Measurements from ENCODE around the gene TPRX1. TPM values are rescaled to one million over a fixed set of nuclear protein-coding genes. Genes with fewer than 3 reads are reported as not detected.
"Not testable (repeated sequence)": the region's sequence is repeated elsewhere in the genome, so short reads cannot be mapped to it uniquely, and the experiment has no call there.

The TPRX1 gene
- total and polyA plus RNA-seq, 2 experiments from 2014 or later: not detected

GRCh38 chr19:47806435-47806834, 2.1 kb upstream of the TPRX1 start:
- H3K9me2 ChIP-seq (ENCODE audit: insufficient read depth): no peaks in the 10 kb centered on the region
- no peaks in the 10 kb centered on the region for H3F3A ChIP-seq (ENCODE audit: insufficient read depth)
- H3K4me1 ChIP-seq (ENCODE audit: insufficient read depth): no peaks in the 10 kb centered on the region
- no peaks in the 10 kb centered on the region for H3K79me2 ChIP-seq (ENCODE audit: insufficient read depth)
- H3K9ac ChIP-seq: no peak overlapping the region
- H4K20me1 ChIP-seq (ENCODE audit: insufficient read depth): no peaks in the 10 kb centered on the region
- 64% methylated on average over 6 of the region's 6 CpGs for WGBS, 2 experiments (ENCODE audit: low coverage in 1 of 2, low lambda C conversion rate in 2 of 2, missing lambda C conversion rate in 2 of 2)
- in situ Hi-C loops (cut with MboI): no loop called here
- no peak for TF ChIP-seq EZH2 (IDR thresholded peaks at IDR 0.05; ENCODE audit: insufficient read depth, poor library complexity, severe bottlenecking)
- no peaks in the 10 kb centered on the region for H3K36me3 ChIP-seq (ENCODE audit: low read depth)
- no peak overlapping the region for H3K4me3 ChIP-seq
- no peaks in the 10 kb centered on the region for H3K9me3 ChIP-seq (ENCODE audit: low read depth)
- no peaks in the 10 kb centered on the region for H3K27me3 ChIP-seq (replicated peaks; ENCODE audit: insufficient read depth)
- no peak for DNase-seq
- H2AFZ ChIP-seq: no peak overlapping the region
- no peak overlapping the region for H3K27ac ChIP-seq
- no peak overlapping the region for H3K4me2 ChIP-seq (ENCODE audit: unreplicated experiment)

DNA sequence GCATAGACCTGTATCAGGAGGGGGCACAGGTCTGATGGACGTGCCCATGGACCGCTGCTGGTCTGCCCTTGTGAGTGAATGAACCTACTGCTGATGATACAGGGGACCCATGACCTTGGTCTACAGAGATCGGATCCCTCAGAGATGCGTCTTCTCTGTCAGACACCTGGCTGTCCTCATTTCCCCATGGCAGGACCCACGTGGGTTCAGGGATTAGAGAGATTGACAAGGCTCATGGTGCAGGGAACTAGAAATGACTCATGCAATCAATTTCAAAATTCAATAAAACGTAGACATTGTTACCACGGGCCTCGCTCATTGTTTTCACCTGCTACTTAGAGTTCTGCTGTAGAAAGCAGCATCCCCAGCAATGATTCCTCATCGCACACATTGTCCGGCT, 962 bp upstream of the TPRX1 start:
- no peaks in the 10 kb centered on the region for H3F3A ChIP-seq (ENCODE audit: insufficient read depth)

GRCh38 chr19:47803671-47804070, 680 bp downstream of the TPRX1 start:
- H3K4me2 ChIP-seq (ENCODE audit: unreplicated experiment); H3K9me2 ChIP-seq (ENCODE audit: insufficient read depth); H4K20me1 ChIP-seq (ENCODE audit: insufficient read depth); H3K4me3 ChIP-seq; H3K27me3 ChIP-seq (replicated peaks; ENCODE audit: insufficient read depth); in situ Hi-C loops (cut with MboI); H3K9ac ChIP-seq; H2AFZ ChIP-seq; H3K27ac ChIP-seq; H3K4me1 ChIP-seq (ENCODE audit: insufficient read depth); H3K9me3 ChIP-seq (ENCODE audit: low read depth); H3K36me3 ChIP-seq (ENCODE audit: low read depth); H3F3A ChIP-seq (ENCODE audit: insufficient read depth); H3K79me2 ChIP-seq (ENCODE audit: insufficient read depth); DNase-seq: not testable (repeated sequence)
- WGBS, 2 experiments (ENCODE audit: low coverage in 1 of 2, low lambda C conversion rate in 2 of 2, missing lambda C conversion rate in 2 of 2): 100% methylated on average over 5 of the region's 12 CpGs; no CpG with 5 or more reads in 1 of the 2 experiments

More for the DNA sequence above, 962 bp upstream of the TPRX1 start:
- H3K9me2 ChIP-seq (ENCODE audit: insufficient read depth): no peaks in the 10 kb centered on the region
- WGBS, 2 experiments (ENCODE audit: low coverage in 1 of 2, low lambda C conversion rate in 2 of 2, missing lambda C conversion rate in 2 of 2): 66 to 72% methylated on average over 10 of the region's 10 CpGs
- no peak overlapping the region for H3K27ac ChIP-seq
- H3K4me2 ChIP-seq (ENCODE audit: unreplicated experiment): no peak overlapping the region
- H3K9me3 ChIP-seq (ENCODE audit: low read depth): no peaks in the 10 kb centered on the region
- H3K4me3 ChIP-seq: no peak overlapping the region
- no peak for DNase-seq
- no peaks in the 10 kb centered on the region for H4K20me1 ChIP-seq (ENCODE audit: insufficient read depth)
- no peak for TF ChIP-seq EZH2phosphoT487 (IDR thresholded peaks at IDR 0.05; ENCODE audit: insufficient read depth, low read depth)
- TF ChIP-seq EZH2 (IDR thresholded peaks at IDR 0.05; ENCODE audit: insufficient read depth, poor library complexity, severe bottlenecking): no peak
- no peaks in the 10 kb centered on the region for H3K27me3 ChIP-seq (replicated peaks; ENCODE audit: insufficient read depth)
- no peaks in the 10 kb centered on the region for H3K79me2 ChIP-seq (ENCODE audit: insufficient read depth)
- in situ Hi-C loops (cut with MboI): no loop called here
- no peak overlapping the region for H2AFZ ChIP-seq
- no peaks in the 10 kb centered on the region for H3K4me1 ChIP-seq (ENCODE audit: insufficient read depth)
- H3K36me3 ChIP-seq (ENCODE audit: low read depth): no peaks in the 10 kb centered on the region
- H3K9ac ChIP-seq: no peak overlapping the region

DNA sequence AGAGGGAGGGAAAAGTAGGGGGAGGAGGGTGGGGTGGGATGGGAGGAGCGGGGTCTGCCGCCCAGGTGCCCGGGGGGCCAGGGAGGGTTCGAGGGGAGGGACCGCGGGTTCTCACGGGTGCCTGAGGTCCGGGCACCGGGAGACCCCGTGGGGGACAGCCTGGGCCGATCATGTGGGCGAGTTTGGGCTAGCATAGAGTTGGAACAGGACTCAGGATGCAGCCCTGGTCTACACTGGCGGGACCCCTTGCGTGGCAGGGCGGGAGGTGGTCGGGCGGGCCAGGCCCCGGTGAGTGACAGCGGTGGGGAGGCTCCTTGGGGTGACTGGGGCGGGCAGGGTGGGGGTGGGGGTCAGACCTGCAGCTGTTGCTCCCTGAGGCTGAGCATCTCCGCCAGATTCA, 1.2 kb downstream of the TPRX1 start:
- H3K4me1 ChIP-seq (ENCODE audit: insufficient read depth); H2AFZ ChIP-seq; DNase-seq; H3K9me3 ChIP-seq (ENCODE audit: low read depth); in situ Hi-C loops (cut with MboI); H3F3A ChIP-seq (ENCODE audit: insufficient read depth); H3K27me3 ChIP-seq (replicated peaks; ENCODE audit: insufficient read depth); H3K36me3 ChIP-seq (ENCODE audit: low read depth); H3K27ac ChIP-seq; H4K20me1 ChIP-seq (ENCODE audit: insufficient read depth); H3K4me3 ChIP-seq; H3K4me2 ChIP-seq (ENCODE audit: unreplicated experiment); H3K9me2 ChIP-seq (ENCODE audit: insufficient read depth); H3K9ac ChIP-seq; H3K79me2 ChIP-seq (ENCODE audit: insufficient read depth): not testable (repeated sequence)
- WGBS, 2 experiments (ENCODE audit: low coverage in 1 of 2, low lambda C conversion rate in 2 of 2, missing lambda C conversion rate in 2 of 2): 56% methylated on average over 20 of the region's 21 CpGs; no CpG with 5 or more reads in 1 of the 2 experiments

DNA sequence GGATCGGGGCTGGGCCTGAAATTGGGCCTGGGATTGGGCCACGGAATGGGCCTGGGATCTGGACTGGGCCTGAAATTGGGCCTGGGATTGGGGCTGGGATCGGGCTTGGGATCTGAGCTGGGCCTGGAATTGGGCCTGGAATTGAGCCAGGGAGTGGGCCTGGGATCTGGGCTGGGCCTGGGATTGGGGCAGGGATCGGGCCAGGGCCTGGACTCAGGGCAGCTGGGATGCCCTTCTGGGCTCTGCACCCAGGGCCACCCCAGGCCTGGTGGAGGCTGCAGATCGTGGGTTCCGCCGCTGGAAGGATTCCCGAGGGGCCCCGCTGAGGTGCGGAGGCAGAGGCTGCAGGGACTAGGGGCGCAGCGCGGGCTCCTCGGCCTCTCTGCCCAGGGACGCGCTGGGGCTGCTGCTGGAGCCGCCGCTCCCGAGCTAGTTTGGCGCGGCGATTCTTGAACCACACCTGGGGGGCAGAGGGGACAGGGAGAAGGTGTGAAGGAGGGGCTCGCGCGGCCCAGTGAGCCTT, 1.8 kb downstream of the TPRX1 start:
- DNase-seq: no peak
- H3K4me3 ChIP-seq: no peak overlapping the region
- TF ChIP-seq EZH2 (IDR thresholded peaks at IDR 0.05; ENCODE audit: insufficient read depth, poor library complexity, severe bottlenecking) (no peak), EZH2phosphoT487 (IDR thresholded peaks at IDR 0.05; ENCODE audit: insufficient read depth, low read depth) (no peak)
- no peaks in the 10 kb centered on the region for H3K27me3 ChIP-seq (replicated peaks; ENCODE audit: insufficient read depth)
- H3K79me2 ChIP-seq (ENCODE audit: insufficient read depth): no peaks in the 10 kb centered on the region
- WGBS, 2 experiments (ENCODE audit: low coverage in 1 of 2, low lambda C conversion rate in 2 of 2, missing lambda C conversion rate in 2 of 2): 82 to 84% methylated on average over 6 to 25 of the region's 25 CpGs
- in situ Hi-C loops (cut with MboI): no loop called here
- H3K9me3 ChIP-seq (ENCODE audit: low read depth): no peaks in the 10 kb centered on the region
- no peaks in the 10 kb centered on the region for H3K9me2 ChIP-seq (ENCODE audit: insufficient read depth)
- H3K36me3 ChIP-seq (ENCODE audit: low read depth): no peaks in the 10 kb centered on the region
- H3K4me1 ChIP-seq (ENCODE audit: insufficient read depth): no peaks in the 10 kb centered on the region
- H4K20me1 ChIP-seq (ENCODE audit: insufficient read depth): no peaks in the 10 kb centered on the region
- H3K9ac ChIP-seq: no peak overlapping the region
- no peak overlapping the region for H3K27ac ChIP-seq
- no peak overlapping the region for H3K4me2 ChIP-seq (ENCODE audit: unreplicated experiment)
- no peaks in the 10 kb centered on the region for H3F3A ChIP-seq (ENCODE audit: insufficient read depth)
- H2AFZ ChIP-seq: no peak overlapping the region
